Hepatocyte (in vitro differentiated cells): ENCODE results near the gene CTNNA3.

Experiments
- CTCF ChIP-seq: fragments of 200-600 bp; sonication (generic); IDR thresholded peaks from 2 replicates; pipeline ENCODE4 v1.5.1; 2016; ENCODE audit warnings: antibody characterized with exemption, mild to moderate bottlenecking; ENCODE audit not compliant: poor library complexity
- EZH2 ChIP-seq: fragments of 200-600 bp; sonication (generic); IDR thresholded peaks from 2 replicates; pipeline ENCODE4 v1.6.1; 2016; ENCODE audit warnings: antibody characterized with exemption, mild to moderate bottlenecking, borderline replicate concordance
- EZH2phosphoT487 ChIP-seq: fragments of 200-600 bp; sonication (generic); IDR thresholded peaks from one replicate; pipeline ENCODE4 v1.6.1; 2018; ENCODE audit warnings: antibody characterized with exemption, mild to moderate bottlenecking, low read depth, moderate library complexity; ENCODE audit not compliant: unreplicated experiment, severe bottlenecking

GRCh38 chr10:67046507-67046906 is 649.5 kb downstream of the CTNNA3 start:
- no peak for TF ChIP-seq CTCF
- TF ChIP-seq EZH2, result no peak
- no peak for TF ChIP-seq EZH2phosphoT487
